Mammary epithelial cell (primary cell): ENCODE data around the gene CNRIP1.

Experiments used
- CTCF ChIP-seq, 2 donors: IDR thresholded peaks in 1 of 2; conservative IDR thresholded peaks in 1 of 2; 2 replicates each; pipeline ENCODE4 v1.5.1; 2011 to 2012; ENCODE audit warnings: inconsistent platforms in 2 of 2, low read length in 2 of 2, mild to moderate bottlenecking in 2 of 2, control low read depth in 1 of 2, low read depth in 1 of 2; ENCODE audit not compliant: insufficient read depth in 1 of 2; ENCODE audit errors: extremely low read depth in 1 of 2
- EZH2 ChIP-seq: IDR thresholded peaks from 2 replicates; pipeline ENCODE4 v1.6.1; 2012; ENCODE audit warnings: low read length, inconsistent platforms, borderline replicate concordance

- no peak for TF ChIP-seq EZH2
- no peak for TF ChIP-seq CTCF (conservative IDR thresholded peaks at IDR 0.05 in 1 of 2, IDR thresholded peaks at IDR 0.05 in 1 of 2; ENCODE audit: extremely low read depth in 1 of 2, insufficient read depth in 1 of 2, low read depth in 1 of 2, low read length in 2 of 2)
These were observed 24.8 kb downstream of the CNRIP1 start for GRCh38 chr2:68294913-68295312.
